GM21390 (cell line): ENCODE results near the gene POU5F1.
"Not testable (repeated sequence)": the region's sequence is repeated elsewhere in the genome, so short reads cannot be mapped to it uniquely, and the experiment has no call there.

Experiments used
- ATAC-seq: cut with Tn5 transposase; IDR thresholded peaks from one replicate; pipeline ENCODE4 v1.9.1; 2021; ENCODE audit not compliant: unreplicated experiment

The POU5F1 gene

DNA sequence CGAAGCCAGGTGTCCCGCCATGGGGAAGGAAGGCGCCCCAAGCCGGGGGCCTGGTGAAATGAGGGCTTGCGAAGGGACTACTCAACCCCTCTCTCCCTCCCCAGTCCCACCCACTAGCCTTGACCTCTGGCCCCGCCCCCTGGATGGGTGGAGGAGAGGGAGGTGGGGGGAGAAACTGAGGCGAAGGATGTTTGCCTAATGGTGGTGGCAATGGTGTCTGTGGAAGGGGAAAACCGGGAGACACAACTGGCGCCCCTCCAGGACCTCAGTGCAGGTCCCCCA is at the start of gene POU5F1:
Gene POU5F1, minus strand, starts transcription at position 83 of the 282 bp plus-strand sequence. Its CDS starts 62 bp downstream, at position 21.
- ATAC-seq, result no peak

DNA sequence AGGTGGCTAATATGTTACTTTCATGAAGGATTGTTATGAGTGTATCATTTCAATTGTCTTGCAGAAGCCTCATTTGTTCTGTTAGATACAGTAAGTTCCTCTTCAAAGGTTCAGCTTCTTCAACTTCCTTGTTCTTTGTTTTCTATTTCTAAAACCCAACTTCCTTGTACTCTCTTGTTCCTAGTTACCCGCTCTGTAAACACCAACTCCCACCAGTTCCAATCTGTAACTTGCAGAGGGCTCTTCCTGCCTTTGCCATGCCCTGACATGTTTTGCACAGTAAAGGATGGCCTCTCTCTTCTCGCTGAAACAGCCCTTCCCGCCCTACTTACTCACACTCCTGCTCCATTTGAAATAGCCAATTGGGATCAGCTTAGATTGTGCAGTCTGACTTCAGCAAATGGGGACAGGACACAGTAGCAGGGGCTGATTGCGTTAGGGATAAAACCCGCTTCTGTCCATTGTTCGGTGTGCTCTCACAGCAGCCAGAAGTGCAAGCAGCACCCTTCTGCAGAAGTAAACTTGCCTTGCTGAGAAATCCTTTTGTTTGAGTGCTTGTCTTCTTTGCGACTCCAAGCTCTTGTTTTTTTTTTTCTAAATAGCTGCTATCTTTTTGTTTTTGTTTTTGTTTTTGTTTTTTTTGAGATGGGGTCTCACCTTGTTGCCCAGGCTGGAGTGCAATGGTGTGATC is 45.9 kb upstream of the POU5F1 start:
- ATAC-seq, result no peak

DNA sequence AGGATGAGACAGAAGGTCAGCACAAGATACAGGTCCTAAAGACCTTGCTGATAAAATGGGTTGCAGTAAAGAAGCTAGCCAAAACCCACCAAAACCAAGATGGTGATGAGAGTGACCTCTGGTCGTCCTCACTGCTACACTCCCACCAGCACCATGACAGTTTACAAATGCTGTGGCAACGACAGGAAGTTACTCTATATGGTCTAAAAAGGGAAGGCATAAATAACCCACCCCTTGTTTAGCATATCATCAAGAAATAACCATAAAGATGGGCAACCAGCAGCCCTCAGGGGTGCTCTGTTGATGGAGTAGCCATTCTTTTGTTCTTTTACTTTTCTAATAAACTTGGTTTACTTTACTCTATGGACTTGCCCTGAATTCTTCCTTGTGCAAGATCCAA is 44.7 kb upstream of the POU5F1 start:
- ATAC-seq, result not testable (repeated sequence)

DNA sequence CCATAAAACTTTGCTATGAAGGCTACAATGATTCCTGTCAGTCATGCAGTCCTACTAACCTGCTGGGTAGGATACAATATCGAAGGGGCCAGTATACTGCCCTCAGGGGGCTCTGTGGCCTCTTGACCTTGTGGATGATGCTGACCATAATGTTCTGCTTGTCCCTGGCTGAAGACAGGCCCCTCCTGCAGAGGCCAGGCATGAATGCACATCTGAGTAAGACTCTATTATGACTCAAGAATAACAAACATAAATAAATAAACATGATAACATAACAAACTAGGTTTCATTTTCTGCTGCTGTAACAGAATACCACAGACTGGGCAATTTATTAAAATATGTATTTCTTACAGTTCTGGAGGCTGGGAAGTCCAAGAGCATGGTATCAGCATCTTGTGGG is 44.0 kb upstream of the POU5F1 start:
- ATAC-seq, result no peak

DNA sequence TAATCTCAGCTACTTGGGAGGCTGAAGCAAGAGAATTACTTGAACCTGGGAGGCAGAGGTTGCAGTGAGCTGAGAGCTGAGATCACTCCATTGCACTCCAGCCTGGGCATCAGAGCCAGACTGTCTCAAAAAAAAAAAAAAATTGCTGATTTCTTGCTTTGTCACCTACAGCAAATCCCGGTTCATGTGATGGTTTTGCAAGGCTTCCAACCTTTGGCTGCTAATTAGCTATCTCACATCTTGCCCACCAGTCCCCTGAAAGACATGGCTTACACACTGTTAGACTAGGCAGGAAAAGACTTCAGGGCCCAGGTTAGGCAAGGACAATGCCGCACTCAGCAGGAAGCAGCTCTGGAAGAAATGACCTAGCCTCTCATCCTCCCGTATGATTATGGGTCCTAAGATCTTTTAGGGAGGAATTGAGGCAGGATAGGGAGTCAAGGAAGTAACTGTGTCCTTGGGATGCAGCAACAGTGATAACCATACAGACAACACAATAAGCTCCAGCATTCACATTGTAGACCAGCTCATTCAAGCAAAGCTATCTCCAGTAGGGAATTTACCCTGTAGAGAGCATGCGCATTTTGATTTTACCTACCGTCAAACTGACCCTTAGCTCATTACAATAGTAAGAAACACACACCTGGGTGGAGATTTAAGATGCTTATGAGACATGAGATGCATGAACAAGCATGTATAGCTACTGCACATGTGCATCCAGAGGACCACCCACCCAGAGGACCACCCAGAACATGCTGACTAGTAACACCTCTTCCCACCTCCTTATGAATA is 40.5 kb upstream of the POU5F1 start:
- no peak for ATAC-seq

DNA sequence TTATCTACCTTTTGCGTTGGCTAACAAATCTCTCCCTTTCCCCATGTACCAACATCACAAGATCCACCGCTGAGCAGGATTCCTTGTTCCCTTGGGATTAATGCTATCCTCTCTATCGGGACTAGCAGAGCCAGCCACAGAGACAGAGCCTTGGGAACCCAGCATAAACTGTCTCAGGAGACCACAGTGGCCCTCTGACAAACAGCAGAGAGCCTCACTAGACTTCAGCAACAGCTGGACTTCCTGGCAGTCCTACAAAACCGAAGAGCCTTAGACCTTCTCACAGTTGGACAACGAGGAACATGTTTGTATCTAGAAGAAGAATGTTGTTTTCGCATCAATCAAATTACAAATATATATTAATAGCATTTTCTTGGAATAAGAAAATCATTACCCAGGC is 39.6 kb upstream of the POU5F1 start:
- no peak for ATAC-seq

DNA sequence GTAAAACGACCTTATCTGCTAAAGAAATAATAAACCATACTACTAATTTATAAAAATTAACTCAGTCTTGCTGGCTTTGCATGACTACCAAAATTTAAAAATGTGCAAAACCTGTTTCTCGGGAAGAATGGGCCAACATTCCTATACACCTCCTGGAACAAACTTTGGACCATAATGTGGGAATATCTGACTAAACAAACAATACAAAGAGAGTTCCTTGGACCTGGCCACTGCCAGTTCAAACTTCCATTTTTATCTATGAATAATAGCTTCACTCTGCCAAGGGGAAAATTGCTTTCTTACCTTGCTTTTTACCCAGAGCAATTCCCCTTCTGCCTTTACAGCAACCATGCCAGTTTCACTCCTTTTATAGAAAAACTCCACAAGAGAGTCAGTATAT is 38.7 kb upstream of the POU5F1 start:
- no peak for ATAC-seq

DNA sequence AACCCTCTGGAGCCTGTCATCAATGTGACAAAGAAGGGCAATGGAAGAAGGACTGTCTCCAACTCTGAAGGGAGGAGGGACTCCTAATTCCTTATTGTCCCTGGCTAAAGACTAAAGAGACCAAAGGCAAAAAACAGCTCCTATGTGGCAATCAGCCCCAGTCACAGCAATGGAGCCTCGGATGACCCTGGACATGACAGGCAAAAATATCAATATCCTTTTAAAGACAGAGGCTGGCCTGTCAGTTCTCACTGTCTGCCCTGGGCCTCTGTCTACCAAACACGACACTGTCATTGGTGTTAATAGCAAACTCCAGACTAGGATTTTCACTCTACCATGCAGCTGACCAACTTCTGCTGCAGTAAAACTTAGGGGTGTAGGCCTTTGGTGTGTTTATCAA is 38.0 kb upstream of the POU5F1 start:
- no peak for ATAC-seq

DNA sequence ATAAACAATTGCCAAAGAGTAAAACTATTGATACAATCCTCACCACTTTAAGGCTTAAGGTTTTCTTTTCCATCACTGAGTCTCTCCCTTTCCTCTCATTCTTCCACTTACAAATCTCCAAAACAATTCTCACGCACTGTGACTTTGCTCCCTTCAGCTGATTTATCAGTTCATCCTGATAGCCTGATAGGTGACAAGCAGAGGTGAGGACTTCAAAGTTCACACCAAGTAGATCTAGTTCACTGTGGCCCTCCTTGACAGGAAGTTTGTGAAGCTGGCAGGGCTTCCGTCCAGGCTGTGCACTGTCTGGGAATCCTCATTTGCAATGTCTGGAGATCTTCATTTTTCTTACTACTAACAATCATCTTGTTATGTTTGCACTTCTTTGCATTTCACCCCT is 35.2 kb upstream of the POU5F1 start:
- no peak for ATAC-seq

DNA sequence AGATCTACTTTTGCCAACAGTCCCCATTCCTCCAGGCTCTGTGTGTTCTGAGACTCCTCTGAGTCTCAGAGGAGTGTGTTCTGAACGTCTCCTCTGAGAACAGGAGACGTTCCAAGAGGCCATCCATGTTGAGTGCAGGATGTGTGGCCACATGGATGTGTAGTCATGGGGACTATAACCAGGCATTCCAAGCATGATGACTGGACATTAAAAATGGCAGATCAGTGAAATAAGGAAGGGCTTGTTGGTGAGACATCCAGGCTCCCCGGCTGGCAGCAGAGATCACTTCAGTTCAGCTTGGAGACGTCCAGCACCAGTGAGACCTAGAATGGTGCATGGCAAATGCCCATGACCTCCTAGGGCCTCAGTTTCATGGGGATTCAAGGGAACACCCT is 34.3 kb upstream of the POU5F1 start:
- no peak for ATAC-seq

DNA sequence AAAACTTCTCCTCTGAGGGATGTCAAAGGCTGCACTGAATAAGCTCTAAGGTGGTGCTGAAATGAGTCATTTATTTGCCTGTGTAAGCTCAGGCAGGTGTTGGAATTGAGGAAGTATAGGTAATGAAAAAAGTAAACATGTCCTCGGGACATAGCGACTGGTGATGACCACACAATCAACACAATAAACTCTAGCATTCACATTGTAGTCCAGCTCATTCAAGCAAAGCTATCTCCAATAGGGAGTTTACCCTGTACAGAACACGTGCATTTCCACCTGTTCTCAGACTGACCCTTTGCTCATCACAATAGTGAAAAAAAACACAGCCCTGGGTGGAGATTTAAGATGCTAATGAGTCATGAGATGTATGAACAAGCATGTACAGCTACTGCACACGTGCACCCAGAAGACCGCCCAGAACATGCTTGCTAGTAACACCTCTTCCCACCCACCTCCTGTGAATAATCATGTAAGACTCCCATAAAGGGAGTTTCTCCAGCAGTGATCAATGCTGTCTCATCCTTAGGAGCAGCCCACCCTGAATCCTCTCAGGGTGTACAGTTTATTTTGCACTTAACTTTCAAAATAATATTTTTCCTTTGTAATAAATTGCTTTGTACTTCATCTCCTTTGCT is 33.0 kb upstream of the POU5F1 start:
- ATAC-seq, result peak; percentile 47

DNA sequence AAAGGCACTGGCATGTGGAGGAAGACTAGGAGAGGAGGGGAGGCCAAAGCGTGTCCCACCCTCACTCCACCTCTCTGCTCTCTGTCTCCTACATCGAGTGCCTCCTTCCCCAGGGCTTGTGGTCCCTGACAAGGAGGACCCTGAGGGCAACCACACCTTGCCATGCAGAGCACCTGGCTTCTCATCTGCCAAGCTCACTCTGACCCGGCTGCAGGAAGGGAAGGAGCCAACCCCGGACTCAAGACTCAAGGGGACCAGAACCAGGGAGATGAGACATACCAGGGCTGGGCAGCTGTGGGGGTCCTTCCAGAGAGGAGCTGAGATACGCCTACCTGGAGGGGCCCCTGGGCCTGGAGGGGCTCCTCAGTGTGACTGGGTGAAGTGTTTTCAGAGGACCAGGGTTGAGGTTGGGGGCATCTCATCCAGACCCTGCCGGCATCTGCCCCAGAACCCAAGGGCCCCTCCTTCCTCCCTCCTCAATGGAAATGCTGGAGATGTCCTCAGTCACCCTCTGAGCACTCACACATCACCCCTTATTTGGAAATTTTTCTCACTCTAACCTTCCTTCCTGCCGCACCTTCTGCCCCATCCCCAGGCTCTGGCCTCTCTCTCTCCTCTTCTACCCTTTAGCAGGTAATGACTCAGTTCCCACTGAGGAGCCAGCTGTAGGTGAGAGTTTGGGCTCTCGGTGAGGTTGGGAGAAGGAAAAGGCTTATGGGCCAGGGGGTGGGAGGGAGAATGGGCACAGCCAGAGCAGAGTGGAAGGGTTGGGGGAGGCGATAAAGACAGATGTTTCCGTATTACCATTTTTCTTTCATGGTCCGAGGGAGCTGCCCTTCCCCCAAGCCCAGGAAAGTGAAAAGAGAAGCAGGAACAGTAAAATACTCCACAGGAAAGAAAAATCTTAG is 32.0 kb upstream of the POU5F1 start:
- no peak for ATAC-seq

DNA sequence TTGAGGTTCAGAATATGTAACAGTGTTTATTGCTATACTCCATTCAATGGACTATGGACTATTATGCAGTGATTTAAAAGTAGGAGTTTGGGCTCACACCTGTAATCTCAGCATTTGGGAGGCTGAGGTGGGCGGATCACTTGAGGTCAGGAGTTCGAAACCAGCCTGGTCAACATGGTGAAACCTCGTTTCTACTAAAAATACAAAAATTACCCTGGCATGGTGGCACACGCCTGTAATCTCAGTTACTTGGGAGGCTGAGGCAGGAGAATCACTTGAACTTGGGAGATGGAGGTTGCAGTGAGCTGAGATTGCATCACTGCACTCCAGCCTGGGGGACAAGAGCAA is 28.6 kb upstream of the POU5F1 start:
- ATAC-seq, result not testable (repeated sequence)

DNA sequence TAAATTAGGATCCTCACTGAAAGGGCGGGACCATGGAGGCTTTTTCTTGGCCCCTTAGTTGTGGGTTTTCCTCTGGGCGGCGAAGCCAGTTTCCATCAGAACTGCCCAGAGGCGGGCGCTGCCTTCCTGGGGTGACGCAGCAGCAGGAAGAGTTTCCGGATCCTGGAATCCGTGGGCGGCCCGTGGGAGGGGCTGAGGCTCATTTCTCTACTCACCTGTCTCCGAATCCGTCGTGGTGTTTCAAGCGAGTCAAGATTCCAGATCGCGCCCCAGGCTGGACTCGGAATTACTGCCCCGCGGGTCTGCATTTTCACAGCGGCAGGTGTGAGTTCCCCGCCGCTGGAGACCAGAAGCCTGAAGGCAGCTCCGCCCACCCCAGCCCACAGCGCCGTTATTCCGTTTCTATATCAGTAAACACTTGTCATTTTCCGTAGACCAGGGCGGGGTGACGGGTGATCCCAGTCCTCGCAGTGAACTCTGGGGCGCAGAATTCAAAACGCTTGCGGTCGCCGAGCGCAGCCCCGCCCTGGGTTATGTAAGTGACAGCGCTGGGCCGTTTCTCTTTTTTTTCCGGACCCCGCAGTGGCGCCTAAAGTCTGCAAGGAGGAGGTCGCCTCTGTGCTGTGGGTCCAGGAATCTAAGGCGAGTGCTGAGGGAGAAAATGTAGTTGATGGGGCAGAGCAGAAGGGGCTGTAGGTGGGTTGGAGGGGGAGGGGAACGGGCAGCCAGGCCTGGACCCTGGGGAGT is 27.2 kb upstream of the POU5F1 start:
- peak; percentile 61 for ATAC-seq

DNA sequence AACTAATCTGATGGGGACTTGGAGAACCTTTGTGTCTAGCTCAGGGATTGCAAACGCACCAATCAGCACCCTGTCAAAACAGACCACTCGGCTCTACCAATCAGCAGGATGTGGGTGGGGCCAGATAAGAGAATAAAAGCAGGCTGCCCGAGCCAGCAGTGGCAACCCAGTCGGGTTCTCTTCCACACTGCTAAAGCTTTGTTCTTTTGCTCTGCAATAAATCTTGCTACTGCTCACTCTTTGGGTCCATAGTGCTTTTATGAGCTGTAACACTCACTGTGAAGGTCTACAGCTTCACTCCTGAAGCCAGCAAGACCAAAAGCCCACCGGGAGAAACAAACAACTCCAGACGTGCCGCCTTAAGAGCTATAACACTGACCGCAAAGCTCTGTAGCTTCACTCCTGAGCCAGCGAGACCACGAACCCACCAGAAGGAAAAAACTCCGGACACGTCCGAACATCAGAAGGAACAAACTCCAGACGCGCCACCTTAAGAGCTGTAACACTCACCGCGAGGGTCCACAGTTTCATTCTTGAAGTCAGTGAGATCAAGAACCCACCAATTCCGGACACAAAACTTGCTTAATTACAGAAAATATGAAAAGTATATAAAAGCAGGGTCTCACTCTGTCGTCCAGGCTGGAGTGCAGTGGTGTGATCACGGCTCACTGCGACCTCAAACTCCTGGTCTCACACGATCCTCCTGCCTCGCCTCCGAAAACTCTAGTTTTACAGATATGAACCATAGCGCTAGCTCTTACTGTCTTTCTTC is 26.0 kb upstream of the POU5F1 start:
- not testable (repeated sequence) for ATAC-seq

DNA sequence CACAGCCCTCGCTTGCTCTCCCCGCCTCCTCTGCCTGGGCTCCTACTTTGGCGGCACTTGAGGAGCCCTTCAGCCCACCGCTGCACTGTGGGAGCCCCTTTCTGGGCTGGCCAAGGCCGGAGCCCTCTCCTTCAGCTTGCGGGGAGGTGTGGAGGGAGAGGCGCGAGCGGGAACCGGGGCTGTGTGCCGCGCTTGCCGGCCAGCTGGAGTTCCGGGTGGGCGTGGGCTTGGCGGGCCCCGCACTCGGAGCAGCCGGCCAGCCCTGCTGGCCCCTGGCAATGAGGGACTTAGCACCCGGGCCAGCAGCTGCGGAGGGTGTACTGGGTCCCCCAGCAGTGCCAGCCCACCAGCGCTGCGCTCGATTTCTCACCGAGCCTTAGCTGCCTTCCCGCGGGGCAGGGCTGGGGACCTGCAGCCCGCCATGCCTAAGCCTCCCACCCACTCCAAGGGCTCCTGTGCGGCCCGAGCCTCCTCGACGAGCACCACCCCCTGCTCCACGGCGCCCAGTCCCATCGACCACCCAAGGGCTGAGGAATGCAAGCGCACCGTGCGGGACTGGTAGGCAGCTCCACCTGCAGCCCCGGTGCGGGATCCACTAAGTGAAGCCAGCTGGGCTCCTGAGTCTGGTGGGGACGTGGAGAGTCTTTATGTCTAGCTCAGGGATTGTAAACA is 25.0 kb upstream of the POU5F1 start:
- ATAC-seq, result not testable (repeated sequence)

DNA sequence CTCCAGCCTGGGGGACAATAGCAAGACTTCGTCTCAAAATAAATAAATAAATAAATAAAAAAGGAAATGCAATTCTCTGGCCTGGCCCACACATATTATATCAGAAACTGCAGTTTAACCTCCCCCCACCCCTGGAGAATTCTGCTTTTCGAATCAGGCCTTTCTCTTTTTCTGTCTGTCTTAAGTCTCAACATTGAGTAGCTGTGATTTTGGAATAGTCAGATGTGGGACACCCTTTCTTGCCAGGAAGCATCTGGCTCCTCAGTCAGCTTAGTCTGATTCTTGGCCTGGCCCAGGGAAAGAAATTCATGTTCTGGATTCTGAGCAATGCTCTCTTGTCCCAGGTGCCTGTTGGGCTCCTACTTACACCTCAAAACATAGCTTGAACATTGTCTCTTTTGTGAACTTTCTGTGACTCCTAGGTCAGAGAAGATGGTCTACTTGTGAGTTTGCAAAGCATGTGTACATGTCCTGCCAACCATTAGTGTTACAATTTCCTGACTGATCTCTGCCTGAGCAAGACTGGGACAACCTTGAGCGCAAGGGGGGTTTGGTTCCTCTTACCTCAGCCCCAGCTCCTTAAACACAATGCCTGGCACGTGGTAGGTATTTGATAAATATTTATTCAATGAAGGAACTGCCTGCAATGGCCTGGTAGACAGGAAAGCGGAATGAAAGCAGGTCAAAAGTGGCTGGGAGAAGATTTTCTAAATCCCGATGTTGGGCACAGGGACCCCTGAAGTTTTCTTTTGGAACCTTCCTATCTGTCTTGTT is 23.8 kb upstream of the POU5F1 start:
- ATAC-seq, result no peak

DNA sequence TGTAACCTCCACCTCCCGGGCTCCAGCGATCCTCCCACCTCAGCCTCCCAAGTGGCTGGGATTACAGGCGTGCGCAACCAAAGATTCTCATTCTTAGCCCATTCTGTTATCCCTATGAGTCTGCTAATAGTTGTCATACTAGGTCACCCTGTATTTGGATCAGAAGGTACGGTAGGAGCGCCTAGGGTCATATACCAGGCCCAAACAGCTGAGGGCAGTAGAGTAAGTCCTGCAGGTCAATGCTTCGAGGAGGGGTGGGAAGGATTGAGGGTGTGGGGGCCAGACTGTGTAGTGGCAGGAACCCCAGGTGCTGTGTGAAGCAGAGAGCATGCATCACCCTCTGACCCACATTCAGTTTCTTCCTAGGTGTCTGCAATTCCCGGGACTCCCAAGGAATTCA is 22.7 kb upstream of the POU5F1 start:
- ATAC-seq, result no peak
